Neural cell (in vitro differentiated cells): ENCODE measurements around the gene APOL6. TPM values are rescaled to one million over a fixed set of nuclear protein-coding genes. Genes with fewer than 3 reads are reported as not detected.

Experiments used
- H2AFZ ChIP-seq: fragments of 200-600, 300-800 bp; sonication (generic), shearing (Covaris generic); 2 replicates; pipeline ENCODE4 v1.6.0; 2014; ENCODE audit warnings: low read depth, mild to moderate bottlenecking, antibody characterized with exemption, low read length, moderate library complexity
- H3F3A ChIP-seq: fragments of 200-600 bp; shearing (Covaris generic); 2 replicates; pipeline ENCODE4 v1.6.1; 2016; ENCODE audit warnings: mild to moderate bottlenecking, moderate library complexity, mixed read lengths, antibody characterized with exemption, low read length; ENCODE audit not compliant: insufficient read depth, poor library complexity, severe bottlenecking
- H3K27ac ChIP-seq: fragments of 200-600, 300-800 bp; sonication (generic), shearing (Covaris generic); 2 replicates; pipeline ENCODE4 v1.5.1; 2014; ENCODE audit warnings: mild to moderate bottlenecking, low read length, moderate library complexity
- H3K27me3 ChIP-seq: fragments of 300-800, 200-600 bp; sonication (generic), shearing (Covaris generic); 2 replicates; pipeline ENCODE4 v1.6.0; 2014; ENCODE audit warnings: mild to moderate bottlenecking, low read depth, low read length, moderate library complexity; ENCODE audit not compliant: insufficient read depth
- H3K36me3 ChIP-seq: fragments of 300-800, 200-600 bp; sonication (generic), shearing (Covaris generic); 2 replicates; pipeline ENCODE4 v1.5.1; 2014; ENCODE audit warnings: mild to moderate bottlenecking, antibody characterized with exemption, low read length, moderate library complexity; ENCODE audit not compliant: insufficient read depth
- H3K4me2 ChIP-seq: fragments of 300-800, 200-600 bp; sonication (generic), shearing (Covaris generic); 2 replicates; pipeline ENCODE4 v1.6.0; 2014; ENCODE audit warnings: mild to moderate bottlenecking, low read length
- H3K4me3 ChIP-seq: fragments of 300-800, 200-600 bp; sonication (generic), shearing (Covaris generic); 2 replicates; pipeline ENCODE4 v1.5.1; 2014; ENCODE audit warnings: mild to moderate bottlenecking, low read length, moderate library complexity
- H3K79me2 ChIP-seq: fragments of 200-600 bp; shearing (Covaris generic); replicated peaks from 2 replicates; pipeline ENCODE4 v1.6.0; 2014; ENCODE audit warnings: mild to moderate bottlenecking, low read length, moderate library complexity; ENCODE audit not compliant: insufficient read depth
- H3K9ac ChIP-seq: fragments of 300-800, 200-600 bp; sonication (generic), shearing (Covaris generic); 2 replicates; pipeline ENCODE4 v1.6.1; 2016; ENCODE audit warnings: mild to moderate bottlenecking, low read length, mixed read lengths
- H3K9me2 ChIP-seq: fragments of 200-600 bp; shearing (Covaris generic); 2 replicates; pipeline ENCODE4 v1.6.1; 2016; ENCODE audit warnings: mild to moderate bottlenecking, low read length, mixed read lengths; ENCODE audit not compliant: insufficient read depth
- H3K9me3 ChIP-seq: fragments of 200-600, 300-800 bp; sonication (generic), shearing (Covaris generic); 2 replicates; pipeline ENCODE4 v1.6.1; 2016; ENCODE audit warnings: mild to moderate bottlenecking, mixed run types, low read length, moderate library complexity, mixed read lengths
- H4K20me1 ChIP-seq: fragments of 200-600 bp; shearing (Covaris generic); 2 replicates; pipeline ENCODE4 v1.6.1; 2016; ENCODE audit warnings: mild to moderate bottlenecking, mixed run types; ENCODE audit not compliant: insufficient read depth
- EP300 ChIP-seq: fragments of 450-650 bp; conservative IDR thresholded peaks from 2 replicates; pipeline ENCODE4 v1.6.1; 2014; ENCODE audit warnings: antibody characterized with exemption, mild to moderate bottlenecking, moderate library complexity; ENCODE audit not compliant: poor library complexity, severe bottlenecking
- EZH2 ChIP-seq: fragments of 200-600, 300-800 bp; shearing (Covaris generic), sonication (generic); IDR thresholded peaks from 2 replicates; pipeline ENCODE4 v1.6.1; 2014; ENCODE audit warnings: antibody characterized with exemption, low read length, borderline replicate concordance, mild to moderate bottlenecking; ENCODE audit not compliant: insufficient read depth, poor library complexity, severe bottlenecking
- MXI1 ChIP-seq: fragments of 450-650 bp; conservative IDR thresholded peaks from 2 replicates; pipeline ENCODE4 v1.6.1; 2014; ENCODE audit warnings: antibody characterized with exemption, mild to moderate bottlenecking; ENCODE audit not compliant: poor library complexity, severe bottlenecking
- POLR2AphosphoS5 ChIP-seq: IDR thresholded peaks from 2 replicates; pipeline ENCODE4 v1.6.1; 2012
- RAD21 ChIP-seq: fragments of 450-650 bp; conservative IDR thresholded peaks from 2 replicates; pipeline ENCODE4 v1.6.1; 2014; ENCODE audit warnings: antibody characterized with exemption, mild to moderate bottlenecking, moderate library complexity
- SMC3 ChIP-seq: fragments of 450-650 bp; conservative IDR thresholded peaks from 2 replicates; pipeline ENCODE4 v1.6.1; 2014; ENCODE audit warnings: antibody characterized with exemption, mild to moderate bottlenecking, moderate library complexity; ENCODE audit not compliant: poor library complexity
- TAF1 ChIP-seq: IDR thresholded peaks from 2 replicates; pipeline ENCODE4 v1.6.1; 2012; ENCODE audit warnings: low read depth
- polyA plus RNA-seq: library from polyadenylated mRNA; depleted of rRNA; stranded (reverse); fragments of >200 nt; gene quantifications from 2 replicates; pipeline ENCODE4 v1.2.3, GENCODE V29; 2014
- TF ChIP-seq, protein P1 (sequence below): IDR thresholded peaks from 2 replicates; pipeline ENCODE4 v1.6.1; 2012; ENCODE audit warnings: borderline replicate concordance
- TF ChIP-seq, protein P2 (sequence below): fragments of 450-650 bp; IDR thresholded peaks from 2 replicates; pipeline ENCODE4 v1.5.1; 2014; ENCODE audit warnings: antibody characterized with exemption, mild to moderate bottlenecking, moderate library complexity; ENCODE audit not compliant: poor library complexity, severe bottlenecking

The APOL6 gene
- polyA plus RNA-seq, 1 donor from 2014 or later = not detected

DNA sequence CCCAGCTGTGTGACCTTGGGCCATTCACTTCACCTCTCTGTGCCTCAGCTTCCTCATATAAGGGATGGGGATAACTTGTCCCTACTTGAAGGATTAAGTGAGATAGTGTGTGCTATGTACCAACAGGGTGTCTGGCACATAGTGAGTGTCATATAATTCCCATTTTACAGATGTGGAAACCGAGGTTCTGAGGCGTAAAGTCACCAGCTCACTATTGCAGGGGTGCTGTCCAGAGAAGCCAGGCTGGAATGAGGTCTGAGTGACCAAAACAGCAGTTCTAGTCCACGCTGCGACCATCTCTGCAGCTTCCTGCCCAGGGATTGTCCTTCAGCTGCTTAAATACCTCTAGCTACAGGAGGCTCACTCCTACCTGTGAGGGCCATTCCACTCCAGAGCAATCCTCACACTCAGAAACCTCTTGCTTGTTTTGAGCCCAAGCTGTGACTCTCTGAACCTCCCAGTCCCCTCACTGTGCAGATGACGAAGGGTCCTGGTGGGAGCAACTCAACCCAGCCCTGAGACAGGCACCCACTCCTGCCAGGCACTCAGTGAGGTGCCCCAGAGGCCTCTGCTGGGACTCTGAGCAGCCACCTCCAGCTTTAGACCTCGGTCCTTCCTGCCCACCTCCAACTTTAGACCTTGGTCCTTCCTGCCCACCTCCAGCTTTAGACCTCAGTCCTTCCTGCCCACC is 36.9 kb upstream of the APOL6 start:
- Histone ChIP-seq H3K9ac (no peak overlapping the region), H3F3A (no peaks in the 10 kb centered on the region), H3K27me3 (no peaks in the 10 kb centered on the region), H2AFZ (no peak overlapping the region), H3K4me3 (no peak overlapping the region), H3K9me3 (no peaks in the 10 kb centered on the region), H3K79me2 (no peaks in the 10 kb centered on the region), H3K4me2 (no peak overlapping the region), H3K27ac (no peak overlapping the region), H4K20me1 (no peaks in the 10 kb centered on the region), H3K36me3 (no peaks in the 10 kb centered on the region), H3K9me2 (no peaks in the 10 kb centered on the region)
- TF ChIP-seq RAD21 = no peak
- no peak for TF ChIP-seq MXI1
- TF ChIP-seq EZH2 = no peak
- no peak for TF ChIP-seq EP300
- TF ChIP-seq, protein P1, sequence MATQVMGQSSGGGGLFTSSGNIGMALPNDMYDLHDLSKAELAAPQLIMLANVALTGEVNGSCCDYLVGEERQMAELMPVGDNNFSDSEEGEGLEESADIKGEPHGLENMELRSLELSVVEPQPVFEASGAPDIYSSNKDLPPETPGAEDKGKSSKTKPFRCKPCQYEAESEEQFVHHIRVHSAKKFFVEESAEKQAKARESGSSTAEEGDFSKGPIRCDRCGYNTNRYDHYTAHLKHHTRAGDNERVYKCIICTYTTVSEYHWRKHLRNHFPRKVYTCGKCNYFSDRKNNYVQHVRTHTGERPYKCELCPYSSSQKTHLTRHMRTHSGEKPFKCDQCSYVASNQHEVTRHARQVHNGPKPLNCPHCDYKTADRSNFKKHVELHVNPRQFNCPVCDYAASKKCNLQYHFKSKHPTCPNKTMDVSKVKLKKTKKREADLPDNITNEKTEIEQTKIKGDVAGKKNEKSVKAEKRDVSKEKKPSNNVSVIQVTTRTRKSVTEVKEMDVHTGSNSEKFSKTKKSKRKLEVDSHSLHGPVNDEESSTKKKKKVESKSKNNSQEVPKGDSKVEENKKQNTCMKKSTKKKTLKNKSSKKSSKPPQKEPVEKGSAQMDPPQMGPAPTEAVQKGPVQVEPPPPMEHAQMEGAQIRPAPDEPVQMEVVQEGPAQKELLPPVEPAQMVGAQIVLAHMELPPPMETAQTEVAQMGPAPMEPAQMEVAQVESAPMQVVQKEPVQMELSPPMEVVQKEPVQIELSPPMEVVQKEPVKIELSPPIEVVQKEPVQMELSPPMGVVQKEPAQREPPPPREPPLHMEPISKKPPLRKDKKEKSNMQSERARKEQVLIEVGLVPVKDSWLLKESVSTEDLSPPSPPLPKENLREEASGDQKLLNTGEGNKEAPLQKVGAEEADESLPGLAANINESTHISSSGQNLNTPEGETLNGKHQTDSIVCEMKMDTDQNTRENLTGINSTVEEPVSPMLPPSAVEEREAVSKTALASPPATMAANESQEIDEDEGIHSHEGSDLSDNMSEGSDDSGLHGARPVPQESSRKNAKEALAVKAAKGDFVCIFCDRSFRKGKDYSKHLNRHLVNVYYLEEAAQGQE = no peak

GRCh38 chr22:35611891-35612576 is 36.2 kb upstream of the APOL6 start:
- Histone ChIP-seq H2AFZ (no peak overlapping the region), H3K9ac (no peak overlapping the region), H3F3A (no peaks in the 10 kb centered on the region), H3K9me2 (no peaks in the 10 kb centered on the region), H3K79me2 (no peaks in the 10 kb centered on the region), H3K9me3 (no peaks in the 10 kb centered on the region), H3K4me2 (no peak overlapping the region), H4K20me1 (no peaks in the 10 kb centered on the region), H3K36me3 (no peaks in the 10 kb centered on the region), H3K27me3 (no peaks in the 10 kb centered on the region), H3K4me3 (no peak overlapping the region), H3K27ac (no peak overlapping the region)
- TF ChIP-seq, protein P1 = no peak
- TF ChIP-seq EP300 (no peak), TAF1 (no peak), SMC3 (no peak), POLR2AphosphoS5 (no peak), RAD21 (no peak)
- TF ChIP-seq, protein P2, sequence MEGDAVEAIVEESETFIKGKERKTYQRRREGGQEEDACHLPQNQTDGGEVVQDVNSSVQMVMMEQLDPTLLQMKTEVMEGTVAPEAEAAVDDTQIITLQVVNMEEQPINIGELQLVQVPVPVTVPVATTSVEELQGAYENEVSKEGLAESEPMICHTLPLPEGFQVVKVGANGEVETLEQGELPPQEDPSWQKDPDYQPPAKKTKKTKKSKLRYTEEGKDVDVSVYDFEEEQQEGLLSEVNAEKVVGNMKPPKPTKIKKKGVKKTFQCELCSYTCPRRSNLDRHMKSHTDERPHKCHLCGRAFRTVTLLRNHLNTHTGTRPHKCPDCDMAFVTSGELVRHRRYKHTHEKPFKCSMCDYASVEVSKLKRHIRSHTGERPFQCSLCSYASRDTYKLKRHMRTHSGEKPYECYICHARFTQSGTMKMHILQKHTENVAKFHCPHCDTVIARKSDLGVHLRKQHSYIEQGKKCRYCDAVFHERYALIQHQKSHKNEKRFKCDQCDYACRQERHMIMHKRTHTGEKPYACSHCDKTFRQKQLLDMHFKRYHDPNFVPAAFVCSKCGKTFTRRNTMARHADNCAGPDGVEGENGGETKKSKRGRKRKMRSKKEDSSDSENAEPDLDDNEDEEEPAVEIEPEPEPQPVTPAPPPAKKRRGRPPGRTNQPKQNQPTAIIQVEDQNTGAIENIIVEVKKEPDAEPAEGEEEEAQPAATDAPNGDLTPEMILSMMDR = no peak
